GM18519 (cell line): ENCODE results near the gene GABBR2.
"Not testable (repeated sequence)": the region's sequence is repeated elsewhere in the genome, so short reads cannot be mapped to it uniquely, and the experiment has no call there.

Experiments
- ATAC-seq: cut with Tn5 transposase; IDR thresholded peaks from one replicate; pipeline ENCODE4 v1.9.1; 2021; ENCODE audit warnings: mild to moderate bottlenecking, moderate library complexity; ENCODE audit not compliant: unreplicated experiment, low FRiP score

GABBR2 gene

DNA sequence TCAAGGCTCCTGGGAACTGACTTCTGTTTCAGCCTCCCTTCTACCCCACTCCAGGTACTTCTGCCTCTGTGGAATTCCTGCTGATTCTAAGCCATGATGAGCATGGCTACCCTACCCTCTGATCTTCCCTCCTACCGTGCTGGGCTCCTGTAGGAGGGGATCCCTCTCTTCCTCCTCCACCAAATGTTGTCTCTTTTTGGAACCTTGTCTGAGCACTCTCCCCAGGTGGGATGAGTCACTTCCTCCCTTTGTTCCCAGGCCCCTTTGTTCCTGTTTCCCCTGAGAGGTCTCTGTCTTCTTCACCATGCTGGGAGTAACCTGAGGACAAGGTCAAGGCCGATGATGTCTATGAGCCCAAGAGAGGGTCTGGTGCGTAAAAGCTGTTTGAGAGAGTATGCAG, 213.2 kb downstream of the GABBR2 start:
- no peak for ATAC-seq

DNA sequence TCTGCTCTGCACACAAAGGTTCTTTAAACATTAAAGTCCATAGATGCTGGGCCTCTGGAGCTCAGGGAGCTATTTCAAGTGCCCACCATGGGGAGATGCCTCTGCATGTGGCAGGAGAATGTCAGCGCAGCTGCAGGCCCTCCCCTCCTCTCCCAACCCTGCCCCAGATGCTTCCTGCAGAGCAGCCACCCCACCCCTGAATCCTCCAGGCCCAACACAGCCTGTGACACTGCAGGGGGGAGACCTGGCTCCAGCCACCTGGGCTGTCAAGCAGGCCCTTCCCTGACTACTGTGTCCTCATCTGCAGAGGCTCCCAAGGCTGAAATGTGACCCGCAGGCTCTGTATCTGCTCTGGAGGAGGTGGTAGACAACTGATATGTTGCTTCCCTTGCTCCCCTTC, 213.9 kb downstream of the GABBR2 start:
- ATAC-seq, result no peak

DNA sequence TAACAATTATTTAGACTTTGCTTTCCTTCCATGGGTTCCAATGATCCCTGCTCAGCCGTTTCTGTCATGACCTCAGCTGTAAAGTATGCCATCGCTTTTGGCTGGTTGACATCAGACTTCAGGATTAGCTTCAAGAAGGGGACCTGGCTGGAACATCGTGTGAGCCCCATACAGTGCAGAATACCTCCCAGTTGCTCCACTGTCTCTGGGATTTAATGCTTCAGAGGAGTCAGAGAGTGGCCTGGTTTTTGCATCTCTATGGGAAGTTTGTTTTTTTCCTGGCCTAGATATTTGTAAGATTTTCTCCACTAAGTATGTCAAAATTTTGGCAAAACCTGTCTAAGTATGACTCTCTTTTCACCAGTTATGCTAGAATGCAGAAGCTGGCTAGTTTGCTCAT, 216.9 kb downstream of the GABBR2 start:
- no peak for ATAC-seq

DNA sequence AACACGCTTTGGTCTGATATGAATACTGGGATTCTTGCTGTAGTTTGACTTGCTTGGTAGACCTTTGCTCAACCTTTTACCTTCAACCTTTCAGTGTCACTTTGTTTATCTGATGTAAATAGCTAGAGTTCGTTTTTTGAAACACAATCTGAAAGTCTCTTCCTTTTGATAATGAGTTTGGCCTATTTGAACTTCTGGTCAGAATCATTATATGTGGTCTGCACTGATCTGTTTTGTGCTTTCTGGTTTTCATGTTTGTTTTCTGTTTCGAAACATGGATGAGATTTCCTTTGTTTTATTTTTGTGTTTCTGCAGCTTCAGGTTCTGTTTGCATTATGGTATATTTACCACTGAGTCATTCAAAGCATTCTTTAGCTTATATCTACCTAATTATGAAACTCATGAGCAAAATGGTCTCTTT, 217.5 kb downstream of the GABBR2 start:
- no peak for ATAC-seq

DNA sequence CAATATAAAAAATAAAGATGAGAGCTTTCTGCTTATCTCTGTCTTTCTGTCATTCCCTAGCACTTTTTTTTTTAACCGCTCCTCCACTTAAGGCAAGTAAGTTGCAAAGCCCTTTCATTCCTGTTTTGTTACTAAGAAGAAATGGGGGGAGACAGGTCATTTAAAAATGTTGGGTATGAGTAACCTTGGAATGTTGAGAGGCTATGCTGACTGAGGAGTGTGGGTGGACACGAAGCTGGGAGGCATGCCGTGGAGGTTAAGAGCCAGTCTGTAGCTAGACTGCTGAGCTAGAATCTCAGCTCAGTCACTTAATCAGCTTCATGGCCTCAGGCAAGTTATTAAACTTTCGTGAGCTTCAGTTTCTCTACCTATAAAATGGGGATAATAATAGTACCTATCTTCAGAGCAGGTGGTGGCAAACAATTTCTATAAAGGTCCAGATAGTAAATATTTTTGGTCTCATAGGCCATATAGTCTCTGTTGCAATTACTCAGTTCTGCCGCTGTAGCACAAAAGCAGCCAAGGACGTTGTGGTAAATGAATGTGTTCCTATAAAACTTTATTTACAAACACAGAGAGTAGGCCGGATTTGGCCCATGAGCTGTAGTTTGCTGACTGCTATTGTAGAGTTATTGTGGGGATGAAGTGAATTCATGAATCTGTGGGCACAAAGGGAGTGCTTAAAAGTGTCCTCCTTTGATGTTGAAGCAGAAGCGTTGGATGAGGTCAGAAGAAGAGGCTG, 220.0 kb downstream of the GABBR2 start:
- no peak for ATAC-seq

DNA sequence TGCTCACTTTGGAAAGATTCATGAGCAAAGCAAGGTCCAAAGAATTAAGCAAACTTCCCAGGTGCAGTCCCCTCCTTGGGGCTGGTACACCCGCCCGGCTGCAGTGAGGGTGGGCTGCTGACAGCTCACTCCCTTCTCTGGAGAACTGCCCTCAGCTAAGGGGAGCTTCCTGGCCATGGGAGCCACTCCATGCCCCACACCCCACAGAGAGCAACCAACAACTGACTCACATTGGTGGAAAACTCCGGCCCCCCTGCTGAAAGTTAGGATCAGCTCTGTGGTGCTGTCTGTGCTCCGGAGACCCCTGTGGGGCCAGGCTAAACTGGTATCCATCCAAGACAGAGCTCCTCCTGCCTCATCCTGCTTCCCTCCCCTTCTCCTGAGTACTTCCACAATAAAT, 223.0 kb downstream of the GABBR2 start:
- no peak for ATAC-seq

DNA sequence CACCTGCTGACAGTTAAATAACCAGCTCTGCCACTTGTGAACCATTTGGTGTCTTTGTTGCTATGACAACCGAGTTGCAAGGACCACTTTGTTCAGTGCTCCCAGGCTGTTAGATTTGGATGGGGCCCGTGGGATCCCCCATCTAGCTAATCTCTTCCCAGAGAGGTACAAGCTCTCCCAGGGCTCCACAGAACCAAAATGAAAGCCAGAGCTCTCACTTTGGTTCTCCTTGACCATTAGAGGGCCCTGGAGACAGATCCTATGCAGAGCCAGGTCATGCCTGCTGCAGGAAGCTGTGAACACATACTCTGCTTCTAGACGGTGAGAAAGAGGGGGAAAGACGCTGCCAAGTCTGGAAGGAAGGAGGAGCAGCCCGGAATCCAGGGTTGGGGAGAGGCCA, 224.6 kb downstream of the GABBR2 start:
- ATAC-seq, result no peak

DNA sequence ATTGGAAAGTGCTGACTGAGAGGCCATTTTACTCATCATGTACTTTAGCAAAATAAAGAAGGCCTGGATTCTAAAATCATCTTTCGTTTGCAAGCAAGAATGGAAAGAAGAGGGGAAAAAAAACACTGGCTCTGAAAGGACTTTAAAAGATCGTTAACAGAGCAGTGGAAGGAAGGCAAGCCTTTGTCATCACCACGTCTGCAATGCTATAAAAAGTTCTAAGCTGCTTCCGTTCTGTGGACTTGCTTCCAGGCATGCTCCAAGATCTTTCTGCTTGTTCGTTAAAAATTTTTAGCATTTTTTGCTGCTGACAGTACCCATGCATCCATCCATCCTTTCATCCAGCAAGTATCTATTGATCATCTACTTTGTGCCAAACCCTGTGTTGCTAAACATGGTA, 226.5 kb downstream of the GABBR2 start:
- no peak for ATAC-seq

DNA sequence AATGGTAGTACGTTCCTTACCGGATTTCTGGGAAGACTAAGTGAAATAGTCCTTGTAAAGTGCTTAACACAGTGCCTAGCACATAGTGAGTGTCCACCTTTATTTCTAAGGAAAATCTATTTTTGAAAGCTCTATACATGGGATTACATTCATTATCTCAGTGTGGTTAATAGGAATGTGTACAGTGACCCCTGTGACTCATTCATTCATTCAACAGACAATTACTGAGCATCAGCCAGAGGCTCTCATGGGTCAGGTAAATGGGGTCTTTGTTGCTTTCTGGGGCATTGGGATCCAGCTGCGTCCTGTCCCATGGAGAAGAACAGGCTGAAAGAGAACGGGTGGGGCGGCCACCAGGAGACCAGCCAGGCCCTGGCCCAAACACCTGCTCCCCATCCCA, 227.1 kb downstream of the GABBR2 start:
- ATAC-seq, result no peak

DNA sequence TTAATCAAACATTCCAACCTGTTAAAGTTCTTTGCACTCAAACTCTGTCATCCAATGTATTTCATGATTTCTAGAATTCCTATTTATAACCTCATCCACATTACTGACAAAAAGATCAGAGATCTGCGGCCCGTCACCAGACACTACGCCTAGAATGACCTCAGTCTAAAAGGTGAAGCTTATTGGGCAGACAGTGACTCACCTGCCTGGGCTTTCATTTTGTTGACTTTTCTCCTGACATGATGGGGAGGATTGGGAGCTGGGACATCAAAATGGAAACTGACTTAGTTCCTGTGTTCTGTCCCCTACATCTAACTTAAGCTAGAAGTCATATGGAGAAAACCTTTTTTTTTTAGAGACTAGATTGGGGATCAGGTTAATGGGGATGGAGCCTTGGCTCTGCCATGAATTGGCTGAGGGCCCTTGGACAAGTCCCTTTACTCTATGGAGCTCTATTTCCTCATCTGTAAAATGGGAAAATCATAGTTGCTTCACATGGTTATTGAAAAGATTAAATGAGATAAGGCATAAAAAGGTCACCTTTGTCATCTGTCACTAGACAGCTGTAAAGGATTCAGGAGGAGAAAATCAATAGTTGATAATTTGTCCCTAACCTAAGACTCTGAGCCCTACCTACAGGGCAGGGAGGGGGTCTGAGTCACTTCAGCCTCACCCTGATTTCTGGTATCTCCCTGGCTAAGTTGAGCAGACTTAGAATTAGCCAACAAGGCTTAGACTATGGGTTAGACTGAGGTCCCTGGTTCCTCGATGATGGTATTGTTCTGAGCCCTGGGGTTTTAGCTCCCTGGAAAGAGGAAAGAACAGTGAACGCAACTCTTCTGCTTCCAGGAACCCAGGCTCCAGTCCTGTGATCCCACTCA, 228.5 kb downstream of the GABBR2 start:
- no peak for ATAC-seq

DNA sequence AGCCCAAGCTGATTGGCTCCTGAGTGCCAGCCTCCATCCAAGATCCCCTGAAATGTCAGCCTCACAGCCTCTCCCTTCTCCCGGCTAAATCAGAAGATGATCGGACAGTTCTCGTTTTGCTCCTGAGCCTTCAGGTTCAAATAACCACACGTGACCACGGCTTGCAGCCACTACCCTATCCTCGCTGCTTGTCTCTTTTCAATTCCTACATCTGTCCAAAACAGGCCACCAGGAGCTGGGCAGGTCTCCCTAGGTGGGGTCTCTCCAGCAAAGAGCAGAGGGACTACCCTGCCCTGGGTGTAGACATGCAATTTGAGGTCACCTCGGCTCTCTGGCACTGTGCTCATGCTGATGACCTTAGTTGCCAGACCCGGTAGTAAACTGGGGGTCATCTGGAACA, 229.3 kb downstream of the GABBR2 start:
- ATAC-seq, result no peak

DNA sequence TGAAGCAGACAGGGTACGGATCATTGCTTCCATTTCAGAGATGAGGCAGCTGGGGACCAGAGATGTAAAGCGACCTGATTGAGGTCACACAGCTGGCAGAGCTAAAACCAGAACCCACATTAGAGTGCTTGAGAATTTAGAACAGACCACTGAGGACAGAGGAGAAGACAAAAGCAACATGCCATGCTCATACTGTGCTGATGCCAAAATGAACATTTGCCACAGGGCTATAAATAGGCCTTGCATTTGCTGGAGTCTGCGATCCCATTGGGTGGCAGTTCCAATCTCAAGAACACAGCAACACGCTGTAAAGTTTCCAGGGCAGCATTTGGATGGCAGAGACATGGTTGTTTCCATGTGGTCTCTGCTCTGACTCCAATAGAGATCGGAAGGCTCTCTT, 230.9 kb downstream of the GABBR2 start:
- no peak for ATAC-seq

DNA sequence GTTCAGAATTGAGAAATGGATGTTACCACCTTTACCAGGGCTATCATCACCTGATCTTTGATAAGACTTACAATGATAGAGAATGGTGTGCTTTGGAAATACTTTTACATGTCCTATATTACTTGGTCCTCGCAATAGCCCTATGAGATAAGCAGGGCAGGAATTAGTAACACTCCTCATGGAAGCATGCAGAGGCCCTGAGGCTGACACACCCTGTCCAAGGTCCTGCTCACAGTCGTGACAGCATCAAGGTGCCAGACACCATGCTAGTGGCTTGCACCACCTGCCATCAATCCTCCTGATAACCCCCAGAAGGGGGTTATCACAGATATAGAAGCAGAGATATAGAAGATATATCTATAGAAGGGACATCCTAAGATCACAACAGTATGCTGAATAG, 236.5 kb downstream of the GABBR2 start:
- ATAC-seq, result no peak

DNA sequence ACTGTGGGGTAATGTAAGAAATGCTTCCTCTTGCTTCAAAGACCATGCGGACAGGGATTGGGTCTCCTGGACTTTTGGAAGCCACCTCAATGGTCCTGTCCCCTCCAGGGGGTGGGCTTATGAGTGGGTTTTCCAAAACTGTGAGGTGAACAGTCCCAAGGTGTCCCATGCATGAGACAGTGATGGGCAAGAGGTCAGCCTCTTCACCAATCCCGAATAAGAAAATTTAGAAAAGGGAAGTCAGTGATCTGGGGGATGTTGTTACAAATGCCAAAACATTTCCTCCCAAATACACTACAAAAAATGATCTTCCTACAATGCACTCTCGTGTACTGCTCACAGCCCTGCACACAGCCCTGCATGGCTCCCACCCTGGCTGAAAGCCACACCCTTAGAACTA, 237.6 kb downstream of the GABBR2 start:
- no peak for ATAC-seq

DNA sequence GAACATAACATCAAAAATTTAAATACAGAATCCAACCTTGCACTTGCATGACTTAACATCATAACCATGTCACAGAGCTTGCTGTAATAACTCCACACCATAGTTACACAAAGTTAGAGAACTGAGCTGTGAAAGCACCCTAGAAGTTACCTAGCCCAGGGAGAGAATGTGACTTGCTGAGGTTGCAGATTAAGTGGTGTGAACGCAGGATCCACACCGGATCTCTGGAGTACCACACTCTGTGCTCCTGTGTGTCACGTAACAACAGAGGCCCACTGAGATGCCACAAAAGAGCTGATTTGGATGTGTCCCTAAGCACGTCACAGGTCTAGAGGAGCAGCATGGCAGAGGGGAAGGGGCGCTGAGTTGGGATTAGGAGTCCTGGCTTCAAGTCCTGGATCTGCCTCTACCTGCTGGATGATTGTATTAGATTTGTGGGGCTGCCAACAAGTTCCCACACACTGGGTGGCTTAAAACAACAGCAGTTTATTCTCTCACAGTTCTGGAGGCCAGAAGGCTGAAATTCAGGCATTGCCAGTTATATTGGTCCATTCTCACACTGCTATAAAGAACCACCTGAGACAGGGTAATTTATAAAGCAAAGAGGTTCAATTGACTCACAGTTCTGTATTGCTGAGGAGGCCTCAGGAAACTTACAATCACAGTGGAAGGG, 240.0 kb downstream of the GABBR2 start:
- no peak for ATAC-seq

DNA sequence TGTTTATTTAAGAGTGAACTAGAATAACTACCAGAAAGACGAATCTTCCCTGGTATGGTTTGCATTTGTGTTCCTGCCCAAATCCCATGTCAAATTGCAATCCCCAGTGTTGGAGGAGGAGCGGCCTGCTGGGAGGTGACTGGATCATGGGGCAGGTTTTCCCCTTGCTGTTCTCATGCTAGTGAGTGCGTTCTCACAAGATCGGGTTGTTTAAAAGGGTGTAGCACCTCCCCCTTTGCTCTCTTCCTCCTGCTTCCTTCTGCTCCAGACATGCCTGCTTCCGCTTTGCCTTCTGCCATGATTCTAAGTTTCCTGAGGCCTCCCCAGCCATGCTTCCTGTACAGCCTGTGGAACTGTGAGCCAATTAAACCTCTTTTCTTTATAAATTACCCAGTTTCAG, 242.9 kb downstream of the GABBR2 start:
- ATAC-seq, result no peak

DNA sequence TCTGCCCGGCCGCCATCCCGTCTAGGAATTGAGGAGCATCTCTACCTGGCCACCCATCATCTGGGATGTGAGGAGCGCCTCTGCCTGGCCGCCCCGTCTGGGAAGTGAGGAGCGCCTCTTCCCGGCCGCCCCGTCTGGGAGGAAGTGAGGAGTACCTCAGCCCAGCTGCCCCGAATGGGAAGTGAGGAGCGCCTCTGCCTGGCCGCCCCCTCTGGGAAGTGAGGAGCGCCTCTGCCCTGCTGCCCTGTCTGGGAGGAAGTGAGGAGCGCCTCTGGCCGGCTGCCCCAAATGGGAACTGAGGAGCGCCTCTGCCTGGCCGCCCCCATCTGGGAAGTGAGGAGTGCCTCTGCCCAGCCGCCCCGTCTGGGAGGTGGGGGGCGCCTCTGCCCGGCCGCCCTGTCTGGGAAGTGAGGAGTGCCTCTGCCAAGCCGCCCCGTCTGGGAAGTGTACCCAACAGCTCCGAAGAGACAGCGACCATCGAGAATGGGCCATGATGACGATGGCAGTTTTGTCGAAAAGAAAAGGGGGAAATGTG, 244.5 kb downstream of the GABBR2 start:
- not testable (repeated sequence) for ATAC-seq

DNA sequence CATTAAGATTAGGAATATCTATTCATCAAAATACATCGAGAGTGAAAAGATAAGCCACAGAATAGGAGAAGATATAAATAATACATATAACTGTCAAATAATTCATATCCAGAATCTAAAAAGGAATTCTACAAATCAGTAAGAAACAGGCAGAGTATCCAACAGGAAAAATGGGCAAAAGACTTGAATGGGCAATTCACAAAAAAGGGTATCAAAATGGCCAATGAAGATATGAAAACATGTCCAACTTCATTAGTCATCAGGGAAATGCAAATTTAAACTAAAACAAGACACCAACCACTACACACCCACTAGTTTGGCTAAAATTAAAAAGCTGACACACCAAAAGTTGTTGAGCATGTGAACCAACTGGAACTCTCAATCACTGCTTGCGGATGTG, 246.4 kb downstream of the GABBR2 start:
- ATAC-seq, result no peak

DNA sequence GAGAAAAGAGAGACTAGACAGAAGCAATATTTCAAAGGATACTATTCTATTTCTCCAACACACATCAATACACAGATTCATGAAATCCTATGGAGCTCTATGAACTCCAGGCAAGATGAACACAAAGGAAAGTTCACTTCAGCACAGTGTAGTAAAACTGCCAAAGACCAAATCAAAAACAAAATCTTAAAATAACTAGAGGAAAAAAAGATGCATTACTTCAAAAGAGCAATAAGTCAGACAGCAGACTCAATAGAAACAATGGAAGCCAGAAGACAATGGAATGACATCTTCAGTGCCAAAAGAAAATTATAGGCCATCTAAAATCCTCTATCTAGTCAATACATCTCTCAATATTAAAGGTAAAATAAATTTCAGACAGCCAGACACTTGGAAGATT, 248.0 kb downstream of the GABBR2 start:
- ATAC-seq, result no peak

DNA sequence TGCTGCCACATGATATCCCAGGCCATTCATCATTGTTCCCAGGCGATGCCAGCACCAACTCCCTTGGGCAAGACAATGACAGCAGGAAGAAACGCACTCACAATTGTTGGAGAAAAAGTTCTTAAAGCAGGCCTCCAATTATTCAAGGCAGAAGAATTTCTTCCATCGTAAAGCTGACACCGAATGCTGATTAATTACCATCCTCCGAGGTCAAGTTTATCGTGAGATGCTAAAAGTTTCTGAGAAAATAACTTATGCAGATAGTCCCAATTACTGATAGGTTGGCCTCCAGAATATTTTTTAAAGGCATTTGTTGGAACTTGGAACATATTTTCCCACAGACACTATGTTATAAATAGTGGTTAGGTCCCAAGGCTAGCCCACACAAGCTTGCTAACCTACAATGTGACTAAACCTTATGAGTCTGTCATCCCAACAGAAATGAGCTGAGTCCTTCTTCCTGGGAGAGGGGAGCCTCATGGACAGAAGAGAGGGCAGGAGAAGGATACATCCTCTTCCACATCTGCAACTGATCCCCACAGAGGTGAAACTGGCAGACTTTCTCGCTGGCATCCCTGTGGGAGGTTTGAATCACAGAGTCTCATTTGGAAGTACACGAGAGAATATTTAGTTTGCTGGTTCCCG, 250.9 kb downstream of the GABBR2 start:
- no peak for ATAC-seq

DNA sequence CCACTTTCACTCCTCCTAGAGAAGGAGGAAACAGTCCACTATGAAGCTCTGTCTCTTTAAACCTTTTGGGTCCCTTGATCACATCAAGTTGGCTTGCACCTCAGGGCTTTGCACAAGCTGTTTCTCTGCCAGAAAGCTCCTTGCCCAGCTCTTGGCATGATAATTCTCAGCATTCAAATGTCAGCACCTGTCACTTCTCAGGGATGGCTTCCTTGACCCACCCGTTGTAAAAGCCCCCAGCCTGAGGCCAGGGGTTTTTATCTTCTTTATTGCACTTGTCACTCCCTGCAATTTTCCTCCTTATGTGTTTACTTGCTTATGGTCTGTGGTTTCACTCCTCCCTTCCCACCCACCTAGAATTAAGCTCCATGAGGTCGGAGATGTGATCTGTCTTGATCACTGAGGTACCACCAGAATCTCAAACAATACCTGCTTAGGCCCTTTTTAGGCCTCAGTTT, 252.6 kb downstream of the GABBR2 start:
- no peak for ATAC-seq
